ENCODE measurements around the gene DHX15. TPM values are rescaled to one million over a fixed set of nuclear protein-coding genes. Genes with fewer than 3 reads are reported as not detected.

The DHX15 gene
- total RNA-seq, 1 experiment from 2014 or later, result 287 TPM

DNA sequence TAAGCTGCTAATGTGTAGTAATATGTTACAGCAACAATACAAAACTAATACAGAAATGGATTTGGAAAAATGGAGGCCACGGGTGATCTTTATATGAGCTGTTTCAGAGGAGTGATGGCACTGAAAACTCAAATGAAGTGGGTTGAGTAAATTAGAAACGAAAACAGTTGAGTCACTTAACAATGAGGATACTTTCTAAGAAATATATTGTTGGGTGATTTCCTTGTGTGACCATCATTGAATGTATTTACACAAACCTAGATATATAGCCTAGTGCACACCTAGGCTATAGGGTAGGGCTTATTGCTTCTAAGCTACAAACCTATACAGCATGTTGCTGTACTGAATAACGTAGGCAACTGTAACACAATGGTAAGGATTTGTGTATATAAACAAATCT, 30.5 kb upstream of the DHX15 start:
- H3K9ac ChIP-seq (ENCODE audit: extremely low read depth, insufficient read length, low read length), result no peak overlapping the region
- no peak overlapping the region for H2AK5ac ChIP-seq (ENCODE audit: insufficient read length, low read length)
- DNase-seq, result no peak
- no peaks in the 10 kb centered on the region for H3K4me1 ChIP-seq (ENCODE audit: insufficient read depth, low read length)
- H2BK15ac ChIP-seq (ENCODE audit: low read depth, low read length), result no peak overlapping the region
- Mint-ChIP-seq H3K4me3 (no peak overlapping the region), H3K27ac (no peak overlapping the region), H3K27me3 (ENCODE audit: low read depth) (no peaks in the 10 kb centered on the region), H3K9me3 (peaks cover 6 to 9% of the 10 kb centered on the region in 2 experiments), H3K4me1 (no peaks in the 10 kb centered on the region), H3K36me3 (ENCODE audit: insufficient read depth in 1 of 3, low read depth in 3 of 3) (peaks cover 0 to 4% (median 0%) of the 10 kb centered on the region in 3 experiments; a peak in 1 of 7 replicates)
- H3K23me2 ChIP-seq (ENCODE audit: insufficient read length, low read depth, low read length, poor library complexity, severe bottlenecking), result no peaks in the 10 kb centered on the region
- H2BK120ac ChIP-seq (ENCODE audit: low read depth, low read length, poor library complexity, severe bottlenecking), result no peak overlapping the region
- H3K18ac ChIP-seq (ENCODE audit: insufficient read length, low read depth, low read length), result no peak overlapping the region
- H2BK20ac ChIP-seq (ENCODE audit: low read depth, low read length, poor library complexity, severe bottlenecking), result no peak overlapping the region
- no peak overlapping the region for H3K4ac ChIP-seq (ENCODE audit: low read depth, low read length)
- H3K23ac ChIP-seq (ENCODE audit: insufficient read length, low read depth, low read length), result no peak overlapping the region
- H3K27ac ChIP-seq (ENCODE audit: insufficient read length, low read depth, low read length), result no peak overlapping the region
- H2BK5ac ChIP-seq (ENCODE audit: insufficient read length, low read length), result no peak overlapping the region
- H4K8ac ChIP-seq (replicated peaks; ENCODE audit: insufficient read length, low read depth, low read length), result no peak overlapping the region
- H3T11ph ChIP-seq (ENCODE audit: low read length), result no peak overlapping the region
- no peaks in the 10 kb centered on the region for H3K79me2 ChIP-seq (ENCODE audit: insufficient read depth, low read length)
- no peak overlapping the region for H2BK12ac ChIP-seq (ENCODE audit: insufficient read length, low read depth, low read length)
- H4K91ac ChIP-seq (ENCODE audit: insufficient read length, low read depth, low read length), result no peak overlapping the region
- no peak overlapping the region for H4K5ac ChIP-seq (ENCODE audit: insufficient read length, low read depth, low read length)
- H3K9me3 ChIP-seq (ENCODE audit: control insufficient read depth, low read depth, low read length), result no peaks in the 10 kb centered on the region
- no peaks in the 10 kb centered on the region for H3K27me3 ChIP-seq (ENCODE audit: insufficient read depth, low read length)
- H2AFZ ChIP-seq (ENCODE audit: low read length), result no peak overlapping the region
- no CpG with 5 or more reads among the region's 3 CpGs for WGBS (ENCODE audit: extremely low coverage, insufficient read length, low lambda C conversion rate)
- H3K4me2 ChIP-seq (ENCODE audit: insufficient read depth, insufficient read length, low read length), result no peak overlapping the region
- no peak overlapping the region for H3K56ac ChIP-seq (ENCODE audit: insufficient read length, low read depth, low read length)
- no peaks in the 10 kb centered on the region for H3K79me1 ChIP-seq (ENCODE audit: insufficient read depth, low read depth, low read length, poor library complexity, severe bottlenecking)
- H3K14ac ChIP-seq (ENCODE audit: insufficient read depth, low read length), result no peak overlapping the region
- TF ChIP-seq CTCF (conservative IDR thresholded peaks at IDR 0.05), result no peak
- no peaks in the 10 kb centered on the region for H4K20me1 ChIP-seq (ENCODE audit: control insufficient read depth, insufficient read depth, insufficient read length)
